Measurements from ENCODE around the gene GRAP.
"Not testable (repeated sequence)": the region's sequence is repeated elsewhere in the genome, so short reads cannot be mapped to it uniquely, and the experiment has no call there.

DNA sequence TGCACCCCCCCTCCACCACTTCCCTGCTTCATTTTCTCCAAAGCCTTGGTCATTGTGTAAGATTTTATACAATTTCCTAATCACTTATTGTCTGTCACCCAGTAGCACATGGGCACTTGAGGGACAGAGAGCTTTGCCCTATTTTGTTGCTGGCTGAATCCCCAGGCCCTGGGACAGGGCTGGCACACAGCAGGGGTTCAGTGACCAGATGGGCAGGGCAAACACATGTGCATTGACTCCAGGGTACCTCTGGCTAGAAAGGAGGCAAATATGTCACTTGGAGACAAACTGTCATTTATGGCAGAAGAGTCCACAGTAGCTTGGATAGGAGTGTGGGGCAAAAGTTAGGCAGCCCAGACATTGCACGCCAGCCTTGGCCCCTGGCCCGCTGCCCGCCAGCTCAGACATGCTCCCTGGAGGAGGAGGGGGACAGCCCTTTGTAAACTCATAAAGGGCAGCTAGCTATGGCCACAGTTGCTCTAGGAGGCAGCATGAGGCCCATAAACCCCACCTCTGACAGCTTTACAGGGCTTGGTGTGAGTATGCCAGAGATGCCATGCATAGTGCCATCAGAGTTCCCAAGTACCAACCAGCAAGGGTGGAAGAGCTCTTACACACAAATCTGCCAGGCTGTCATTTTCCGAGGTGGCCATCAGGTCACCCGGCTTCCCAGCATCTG is 15.8 kb downstream of the GRAP start:
- TF ChIP-seq, protein P1, sequence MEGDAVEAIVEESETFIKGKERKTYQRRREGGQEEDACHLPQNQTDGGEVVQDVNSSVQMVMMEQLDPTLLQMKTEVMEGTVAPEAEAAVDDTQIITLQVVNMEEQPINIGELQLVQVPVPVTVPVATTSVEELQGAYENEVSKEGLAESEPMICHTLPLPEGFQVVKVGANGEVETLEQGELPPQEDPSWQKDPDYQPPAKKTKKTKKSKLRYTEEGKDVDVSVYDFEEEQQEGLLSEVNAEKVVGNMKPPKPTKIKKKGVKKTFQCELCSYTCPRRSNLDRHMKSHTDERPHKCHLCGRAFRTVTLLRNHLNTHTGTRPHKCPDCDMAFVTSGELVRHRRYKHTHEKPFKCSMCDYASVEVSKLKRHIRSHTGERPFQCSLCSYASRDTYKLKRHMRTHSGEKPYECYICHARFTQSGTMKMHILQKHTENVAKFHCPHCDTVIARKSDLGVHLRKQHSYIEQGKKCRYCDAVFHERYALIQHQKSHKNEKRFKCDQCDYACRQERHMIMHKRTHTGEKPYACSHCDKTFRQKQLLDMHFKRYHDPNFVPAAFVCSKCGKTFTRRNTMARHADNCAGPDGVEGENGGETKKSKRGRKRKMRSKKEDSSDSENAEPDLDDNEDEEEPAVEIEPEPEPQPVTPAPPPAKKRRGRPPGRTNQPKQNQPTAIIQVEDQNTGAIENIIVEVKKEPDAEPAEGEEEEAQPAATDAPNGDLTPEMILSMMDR (IDR thresholded peaks at IDR 0.05 in 8 of 11, conservative IDR thresholded peaks at IDR 0.05 in 3 of 11) = not testable (repeated sequence)
- not testable (repeated sequence) for TF ChIP-seq POLR2AphosphoS5 (IDR thresholded peaks at IDR 0.05)
